GM23248 (cell line): Measurements from ENCODE around the gene CNOT9.

Experiments
- EZH2 ChIP-seq: fragments of 200-600 bp; sonication (generic); IDR thresholded peaks from 2 replicates; pipeline ENCODE4 v1.6.1; 2018; ENCODE audit warnings: antibody characterized with exemption, mild to moderate bottlenecking; ENCODE audit not compliant: insufficient read depth, poor library complexity, severe bottlenecking
- EZH2phosphoT487 ChIP-seq: fragments of 200-600 bp; sonication (generic); IDR thresholded peaks from 2 replicates; pipeline ENCODE4 v1.6.1; 2018; ENCODE audit warnings: antibody characterized with exemption, moderate library complexity, mild to moderate bottlenecking, low read depth; ENCODE audit not compliant: insufficient read depth

GRCh38 chr2:218631837-218632236 is 63.2 kb downstream of the CNOT9 start:
- TF ChIP-seq EZH2: no peak
- no peak for TF ChIP-seq EZH2phosphoT487
